Calu3 (cell line): ENCODE data around the gene ADGRV1. TPM values are rescaled to one million over a fixed set of nuclear protein-coding genes. Genes with fewer than 3 reads are reported as not detected.

Source experiments
- BruUV-seq: library from RNA; stranded (reverse); fragments of 400-500 nt; replicated peaks from 2 replicates; lab custom pipeline; 2021; lab: Mats Ljungman, UMichigan
- CTCF ChIA-PET: fragments of 300-600 bp; sonication (Branson Sonifier 250); formaldehyde crosslinking; loops from one replicate; lab custom pipeline; 2022; ENCODE audit warnings: antibody characterized with exemption; lab: Charles Lee
- DNase-seq: peaks from one replicate; pipeline ENCODE4 v3.0.0; 2022
- H3K27ac Mint-ChIP-seq: one replicate; pipeline ENCODE4 v1.8.0; 2022; ENCODE audit warnings: mixed read lengths; ENCODE audit not compliant: unreplicated experiment
- H3K27me3 Mint-ChIP-seq: one replicate; pipeline ENCODE4 v1.8.0; 2022; ENCODE audit warnings: mixed read lengths; ENCODE audit not compliant: unreplicated experiment
- H3K36me3 Mint-ChIP-seq: one replicate; pipeline ENCODE4 v1.8.0; 2022; ENCODE audit warnings: mild to moderate bottlenecking, moderate library complexity, mixed read lengths; ENCODE audit not compliant: insufficient read depth, unreplicated experiment
- H3K4me1 Mint-ChIP-seq: one replicate; pipeline ENCODE4 v1.8.0; 2022; ENCODE audit warnings: mild to moderate bottlenecking, low read depth, mixed read lengths; ENCODE audit not compliant: unreplicated experiment
- H3K4me3 Mint-ChIP-seq: one replicate; pipeline ENCODE4 v1.8.0; 2022; ENCODE audit warnings: mild to moderate bottlenecking, low read depth, moderate library complexity, mixed read lengths; ENCODE audit not compliant: unreplicated experiment
- H3K9me3 Mint-ChIP-seq: one replicate; pipeline ENCODE4 v1.8.0; 2022; ENCODE audit warnings: low read depth, mixed read lengths; ENCODE audit not compliant: unreplicated experiment
- intact Hi-C: fragments of 100-400 bp; cut with micrococcal nuclease; formaldehyde crosslinking; loops from one replicate; pipeline ENCODE4 v1.10.0; 2022; ENCODE audit not compliant: unreplicated experiment
- total RNA-seq: library from RNA; stranded (reverse); gene quantifications from 2 replicates; pipeline ENCODE4 v1.2.3, GENCODE V29; 2022
- TF ChIP-seq, protein P1 (sequence below): fragments of 200-600 bp; IDR thresholded peaks from one replicate; pipeline ENCODE4 v1.8.0; 2022; ENCODE audit warnings: antibody characterized with exemption; ENCODE audit not compliant: unreplicated experiment

The ADGRV1 gene
- total RNA-seq, 1 experiment from 2014 or later = 1.8 TPM

DNA sequence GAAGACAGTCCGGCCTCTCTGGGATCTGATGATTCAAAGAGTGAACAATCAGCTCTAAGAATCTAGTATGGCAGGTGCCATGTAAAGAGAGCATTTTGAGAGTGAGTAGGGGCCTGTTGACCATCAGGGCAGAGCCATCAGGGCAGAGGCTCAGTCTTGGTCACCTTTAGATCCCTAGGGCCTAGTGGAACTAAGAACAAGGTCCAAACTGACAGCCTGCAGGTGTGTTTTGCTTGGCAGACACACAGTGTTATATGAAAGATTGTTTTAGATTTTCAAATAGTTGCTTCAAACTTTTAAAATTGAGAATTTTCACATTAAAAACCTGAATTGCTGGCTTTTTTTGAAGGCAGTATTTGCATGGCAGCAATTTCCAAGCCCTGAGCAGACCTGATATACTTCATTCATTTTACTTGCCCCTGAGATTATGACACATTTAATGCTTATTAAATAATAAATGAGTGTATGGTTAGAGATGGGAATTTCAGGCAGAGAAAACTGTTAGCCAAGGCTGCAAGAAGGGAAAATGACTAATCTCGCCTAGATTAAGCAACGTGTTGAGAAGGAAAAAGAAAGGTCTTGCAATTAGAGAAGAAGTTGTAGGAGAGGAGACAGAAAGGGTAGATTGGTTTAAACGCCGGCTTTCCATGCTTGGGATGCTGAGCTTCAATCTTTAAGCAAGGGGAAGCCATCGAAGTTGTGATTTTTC, 544.9 kb downstream of the ADGRV1 start:
- TF ChIP-seq, protein P1, sequence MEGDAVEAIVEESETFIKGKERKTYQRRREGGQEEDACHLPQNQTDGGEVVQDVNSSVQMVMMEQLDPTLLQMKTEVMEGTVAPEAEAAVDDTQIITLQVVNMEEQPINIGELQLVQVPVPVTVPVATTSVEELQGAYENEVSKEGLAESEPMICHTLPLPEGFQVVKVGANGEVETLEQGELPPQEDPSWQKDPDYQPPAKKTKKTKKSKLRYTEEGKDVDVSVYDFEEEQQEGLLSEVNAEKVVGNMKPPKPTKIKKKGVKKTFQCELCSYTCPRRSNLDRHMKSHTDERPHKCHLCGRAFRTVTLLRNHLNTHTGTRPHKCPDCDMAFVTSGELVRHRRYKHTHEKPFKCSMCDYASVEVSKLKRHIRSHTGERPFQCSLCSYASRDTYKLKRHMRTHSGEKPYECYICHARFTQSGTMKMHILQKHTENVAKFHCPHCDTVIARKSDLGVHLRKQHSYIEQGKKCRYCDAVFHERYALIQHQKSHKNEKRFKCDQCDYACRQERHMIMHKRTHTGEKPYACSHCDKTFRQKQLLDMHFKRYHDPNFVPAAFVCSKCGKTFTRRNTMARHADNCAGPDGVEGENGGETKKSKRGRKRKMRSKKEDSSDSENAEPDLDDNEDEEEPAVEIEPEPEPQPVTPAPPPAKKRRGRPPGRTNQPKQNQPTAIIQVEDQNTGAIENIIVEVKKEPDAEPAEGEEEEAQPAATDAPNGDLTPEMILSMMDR = no peak
- Mint-ChIP-seq H3K4me1 (peaks cover 10% of the 10 kb centered on the region), H3K4me3 (no peak overlapping the region), H3K9me3 (peaks cover 6% of the 10 kb centered on the region), H3K27me3 (no peaks in the 10 kb centered on the region), H3K36me3 (no peaks in the 10 kb centered on the region), H3K27ac (peak overlapping the region; percentile 5)
- CTCF ChIA-PET = interaction anchor here (0.9 to 1.7 kb wide), 4 partner anchors 116 to 281 kb away, joined by 3 to 4 read pairs (median 4); partner anchors contain the start of gene ARRDC3
- intact Hi-C loops = loop anchor here (2.0 to 5.0 kb wide), 3 partner anchors 59 to 237 kb away; no protein-coding TSS in a partner anchor
- DNase-seq = no peak
- BruUV-seq = no TSS peak

DNA sequence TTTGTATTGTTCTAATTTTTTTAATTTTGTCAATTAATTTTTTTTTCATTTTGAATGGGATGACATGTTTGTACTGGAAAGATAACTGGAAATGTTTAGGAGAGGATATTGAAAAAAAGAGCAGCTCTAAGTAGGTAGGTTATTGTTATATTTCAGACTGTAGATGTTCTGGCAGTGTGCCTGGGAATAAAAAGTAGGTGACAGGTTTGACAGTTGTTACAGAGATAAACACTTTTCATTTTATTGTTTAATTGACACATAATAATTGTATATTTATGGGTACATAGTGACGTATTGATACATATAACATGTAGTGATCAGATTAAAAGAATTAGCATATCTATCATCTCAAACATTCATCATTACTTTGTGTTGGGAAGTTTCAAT, 545.5 kb downstream of the ADGRV1 start:
- Mint-ChIP-seq H3K9me3 (peaks cover 6% of the 10 kb centered on the region), H3K27ac (peak overlapping the region; percentile 5), H3K4me1 (peaks cover 10% of the 10 kb centered on the region), H3K4me3 (no peak overlapping the region), H3K36me3 (no peaks in the 10 kb centered on the region), H3K27me3 (no peaks in the 10 kb centered on the region)
- TF ChIP-seq, protein P1 = no peak
- no TSS peak for BruUV-seq
- CTCF ChIA-PET = interaction anchor here (1.5 to 1.7 kb wide), 3 partner anchors 116 to 281 kb away, joined by 4 read pairs; partner anchors contain the start of gene ARRDC3
- intact Hi-C loops = loop anchor here (5.0 kb wide), 1 partner anchor 58 kb away; no protein-coding TSS in a partner anchor
- DNase-seq = no peak

DNA sequence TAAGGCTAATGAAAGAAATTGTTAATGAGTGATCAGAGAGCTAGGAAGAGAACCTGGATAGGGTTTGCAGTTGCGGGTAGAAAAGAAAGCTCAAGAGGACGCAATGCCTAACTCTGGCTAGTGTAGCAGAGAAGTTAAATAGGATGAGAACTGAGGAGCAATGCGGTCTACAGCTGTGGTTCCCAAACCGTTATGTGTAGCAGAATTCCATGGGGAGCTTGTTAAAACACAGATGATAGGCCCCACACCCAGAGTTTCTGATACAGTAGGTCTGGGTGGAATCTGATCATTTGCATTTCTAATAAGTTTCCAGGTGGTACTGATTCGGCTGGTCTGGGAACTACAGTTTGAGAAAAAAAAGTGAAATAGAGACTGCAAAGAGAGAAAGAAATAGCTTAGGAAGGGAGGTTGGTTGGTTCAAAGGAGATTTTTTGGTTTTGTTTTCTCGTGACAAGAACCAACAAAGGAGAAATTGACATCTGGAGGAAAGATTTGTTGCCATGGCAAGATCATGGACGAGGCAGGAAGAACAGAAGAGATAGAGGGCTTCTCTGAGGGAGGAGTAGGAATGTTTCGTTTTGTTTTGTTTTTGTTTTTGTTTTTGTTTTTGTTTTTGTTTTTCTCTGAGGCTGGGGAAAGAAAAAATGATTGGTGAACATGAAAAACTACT, 548.4 kb downstream of the ADGRV1 start:
- Mint-ChIP-seq H3K36me3 (no peaks in the 10 kb centered on the region), H3K9me3 (peaks cover 6% of the 10 kb centered on the region), H3K4me1 (peaks cover 10% of the 10 kb centered on the region), H3K27ac (no peak overlapping the region), H3K4me3 (no peak overlapping the region), H3K27me3 (no peaks in the 10 kb centered on the region)
- DNase-seq = no peak
- CTCF ChIA-PET = interaction anchor here (0.6 kb wide), 1 partner anchor 193 kb away, joined by 3 read pairs; no protein-coding TSS in a partner anchor
- intact Hi-C loops = no loop called here
- TF ChIP-seq, protein P1 = no peak
- no TSS peak for BruUV-seq

DNA sequence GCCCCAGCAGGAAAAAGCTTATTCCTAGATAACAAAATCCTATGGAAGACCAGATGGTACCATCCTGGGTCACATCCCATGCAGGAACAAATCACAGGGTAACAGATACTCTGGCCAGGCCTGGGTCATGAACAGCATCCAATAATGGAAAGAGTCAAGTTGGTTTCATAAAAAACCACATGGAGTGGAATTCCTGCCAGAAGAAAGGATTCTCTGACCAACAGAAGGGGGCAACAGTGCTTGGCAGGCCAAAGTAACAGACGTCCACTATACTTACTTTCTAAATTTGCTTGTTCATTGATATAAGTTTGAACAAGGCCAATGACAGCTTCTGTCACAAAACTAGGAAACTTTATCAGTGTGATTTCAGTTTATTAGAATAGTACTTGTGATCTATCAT, 551.0 kb downstream of the ADGRV1 start:
- Mint-ChIP-seq H3K27me3 (no peaks in the 10 kb centered on the region), H3K36me3 (no peaks in the 10 kb centered on the region), H3K4me3 (no peak overlapping the region), H3K9me3 (peaks cover 6% of the 10 kb centered on the region), H3K4me1 (no peaks in the 10 kb centered on the region), H3K27ac (no peak overlapping the region)
- DNase-seq = no peak
- TF ChIP-seq, protein P1 = no peak
- intact Hi-C loops = no loop called here
- no TSS peak for BruUV-seq
- CTCF ChIA-PET = no interaction called here
